Gastrocnemius medialis (tissue), 4 donors: Measurements from ENCODE around the gene PLAGL1. TPM values are rescaled to one million over a fixed set of nuclear protein-coding genes. Genes with fewer than 3 reads are reported as not detected.
"Not testable (repeated sequence)": the region's sequence is repeated elsewhere in the genome, so short reads cannot be mapped to it uniquely, and the experiment has no call there.

Experiments
- ATAC-seq, 2 donors: fragments of 150-250 bp; one replicate each; pipeline ENCODE4 v1.9.1; 2016
- DNase-seq, 2 donors: peaks; one replicate each; pipeline ENCODE4 v3.0.0-alpha.2; 2019
- H3K27ac ChIP-seq, 4 donors: fragments of 200-600 bp; sonication (generic); 1 replicate in 1 of 4; 2 replicates in 3 of 4; pipeline ENCODE4 v1.5.1; 2016 to 2018; ENCODE audit warnings: mild to moderate bottlenecking in 2 of 4, moderate library complexity in 1 of 4
- H3K27me3 ChIP-seq, 3 donors: fragments of 200-600 bp; sonication (generic) in 2 of 3; 1 replicate in 1 of 3; 2 replicates in 2 of 3; pipeline versions ENCODE4 v1.5.1 to v1.6.0; 2016 to 2019; ENCODE audit warnings: mild to moderate bottlenecking in 1 of 3, moderate library complexity in 1 of 3
- H3K36me3 ChIP-seq, 2 donors: fragments of 200-600 bp; sonication (generic) in 1 of 2; one replicate each; pipeline ENCODE4 v1.5.1; 2017 to 2018
- H3K4me1 ChIP-seq, 2 donors: fragments of 200-600 bp; sonication (generic) in 1 of 2; one replicate each; pipeline ENCODE4 v1.5.1; 2016 to 2017; ENCODE audit warnings: mild to moderate bottlenecking in 2 of 2
- H3K4me3 ChIP-seq, 4 donors: fragments of 200-600 bp; sonication (generic) in 3 of 4; 1 replicate in 1 of 4; 2 replicates in 3 of 4; pipeline ENCODE4 v1.5.1; 2016 to 2019; ENCODE audit warnings: mild to moderate bottlenecking in 2 of 4
- H3K9me3 ChIP-seq, 3 donors: fragments of 200-600 bp; sonication (generic) in 2 of 3; 1 replicate in 1 of 3; 2 replicates in 2 of 3; pipeline ENCODE4 v1.5.1; 2016 to 2019
- CTCF ChIP-seq, 5 experiments: fragments of 450-650 bp in 3 of 5; fragments of 200-600 bp in 2 of 5; sonication (generic) in 2 of 5; IDR thresholded peaks in 4 of 5; conservative IDR thresholded peaks in 1 of 5; 1 replicate in 4 of 5; 2 replicates in 1 of 5; pipeline ENCODE4 v1.5.1; 2016 to 2019; ENCODE audit warnings: antibody characterized with exemption in 5 of 5, mild to moderate bottlenecking in 3 of 5, moderate library complexity in 3 of 5
- POLR2A ChIP-seq, 2 donors: fragments of 450-650 bp; IDR thresholded peaks; one replicate each; pipeline ENCODE4 v1.6.1; 2017; ENCODE audit warnings: antibody characterized with exemption in 2 of 2, mild to moderate bottlenecking in 2 of 2, moderate library complexity in 2 of 2
- in situ Hi-C, 4 donors: fragments of 200-750 bp; cut with MboI; loops; one replicate each; pipeline versions ENCODE4 v1.15.0 to v1.8.0; 2017; ENCODE audit warnings: low sequenced_read_pairs in 4 of 4
- intact Hi-C: fragments of 100-400 bp; cut with DNase I; formaldehyde crosslinking; loops from one replicate; pipeline ENCODE4 v1.15.1; 2023; ENCODE audit warnings: low total_unique reads
- total RNA-seq, 4 donors: library from RNA; depleted of rRNA; stranded (reverse); fragments of >200 nt; gene quantifications; one replicate each; pipeline versions ENCODE4 v1.1.0 to v1.2.3, GENCODE V29; 2016

The PLAGL1 gene
- total RNA-seq, 4 donors from 2014 or later: 2.4 to 10.9 (median 3.8) TPM

DNA sequence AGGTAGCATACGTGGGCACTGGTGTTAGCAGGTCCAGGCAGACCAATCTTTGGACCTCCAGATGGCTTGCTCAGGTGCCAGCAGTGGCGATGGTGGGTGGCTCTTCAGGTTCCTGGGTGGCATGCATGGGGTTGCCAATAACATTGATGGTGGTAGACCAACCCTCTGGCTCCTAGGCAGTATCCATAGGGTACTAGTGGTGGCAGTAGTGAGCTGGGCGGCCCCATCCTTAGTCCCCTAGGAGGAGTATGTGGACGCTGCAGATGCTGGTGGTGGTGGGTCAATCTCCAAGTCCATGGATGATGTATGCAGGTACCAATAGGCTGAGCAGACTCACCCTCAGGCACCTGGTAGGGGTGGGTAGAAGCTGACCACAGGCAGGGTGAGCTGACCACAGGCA, 73.2 kb downstream of the PLAGL1 start:
- in situ Hi-C loops (loop anchor here in 1 of 4 donors (10.0 kb wide), 1 partner anchor 80 kb away; no protein-coding TSS in a partner anchor), intact Hi-C loops (no loop called here)
- Histone ChIP-seq H3K9me3 (no peaks in the 10 kb centered on the region), H3K27ac (no peak overlapping the region), H3K4me3 (no peak overlapping the region), H3K4me1 (no peaks in the 10 kb centered on the region), H3K27me3 (no peaks in the 10 kb centered on the region), H3K36me3 (no peaks in the 10 kb centered on the region)
- TF ChIP-seq CTCF (IDR thresholded peaks at IDR 0.05 in 4 of 5, conservative IDR thresholded peaks at IDR 0.05 in 1 of 5): no peak
- ATAC-seq (no peak), DNase-seq (no peak)

- no peaks in the 10 kb centered on the region for H3K4me1 ChIP-seq
- intact Hi-C loops (no loop called here), in situ Hi-C loops (loop anchor here in 1 of 4 donors (10.0 kb wide), 1 partner anchor 80 kb away; no protein-coding TSS in a partner anchor)
- ATAC-seq (no peak), DNase-seq (no peak)
- TF ChIP-seq POLR2A (IDR thresholded peaks at IDR 0.05): no peak
- TF ChIP-seq CTCF (IDR thresholded peaks at IDR 0.05 in 4 of 5, conservative IDR thresholded peaks at IDR 0.05 in 1 of 5): no peak
- H3K27me3 ChIP-seq: no peaks in the 10 kb centered on the region
- no peaks in the 10 kb centered on the region for H3K9me3 ChIP-seq
- no peak overlapping the region for H3K27ac ChIP-seq
- H3K36me3 ChIP-seq: no peaks in the 10 kb centered on the region
- H3K4me3 ChIP-seq: no peak overlapping the region
Observed at GRCh38 chr6:143934331-143934730, 73.7 kb downstream of the PLAGL1 start.

DNA sequence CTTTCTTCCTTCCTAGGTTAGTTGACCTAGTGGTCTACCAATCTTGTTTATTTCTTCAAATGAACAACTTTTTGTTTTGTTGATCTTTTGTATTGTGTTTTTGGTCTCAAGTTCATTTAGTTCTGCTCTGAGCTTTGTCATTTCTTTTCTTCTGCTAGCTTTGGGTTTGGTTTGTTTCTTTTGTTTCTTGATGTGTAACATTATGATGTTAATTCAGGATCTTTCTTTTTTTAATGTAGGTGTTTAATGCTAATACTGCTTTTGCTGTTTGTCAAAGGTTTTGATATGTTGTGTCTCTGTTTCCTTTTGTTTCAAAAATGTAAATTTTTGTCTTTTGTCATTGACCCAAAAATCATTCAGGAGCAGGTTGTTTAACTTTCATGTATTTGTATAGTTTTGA, 78.1 kb downstream of the PLAGL1 start:
- Histone ChIP-seq H3K4me1 (no peaks in the 10 kb centered on the region), H3K4me3 (no peak overlapping the region), H3K36me3 (no peaks in the 10 kb centered on the region), H3K27ac (no peak overlapping the region), H3K9me3 (no peaks in the 10 kb centered on the region), H3K27me3 (no peaks in the 10 kb centered on the region)
- in situ Hi-C loops (loop anchor here in 1 of 4 donors (10.0 kb wide), 1 partner anchor 85 kb away; no protein-coding TSS in a partner anchor), intact Hi-C loops (no loop called here)
- TF ChIP-seq CTCF (IDR thresholded peaks at IDR 0.05 in 4 of 5, conservative IDR thresholded peaks at IDR 0.05 in 1 of 5) (no peak), POLR2A (IDR thresholded peaks at IDR 0.05) (no peak)
- ATAC-seq (no peak), DNase-seq (no peak)

- H3K9me3 ChIP-seq: no peaks in the 10 kb centered on the region
- H3K4me3 ChIP-seq: no peak overlapping the region
- DNase-seq: no peak
- H3K27me3 ChIP-seq: no peaks in the 10 kb centered on the region
- no peak for TF ChIP-seq POLR2A (IDR thresholded peaks at IDR 0.05)
- no peak for TF ChIP-seq CTCF (IDR thresholded peaks at IDR 0.05 in 4 of 5, conservative IDR thresholded peaks at IDR 0.05 in 1 of 5)
- H3K4me1 ChIP-seq: no peaks in the 10 kb centered on the region
- intact Hi-C loops (no loop called here), in situ Hi-C loops (no loop called here)
- no peak overlapping the region for H3K27ac ChIP-seq
- ATAC-seq: no peak
- no peaks in the 10 kb centered on the region for H3K36me3 ChIP-seq
Observed at GRCh38 chr6:143928853-143929252, 79.2 kb downstream of the PLAGL1 start.

DNA sequence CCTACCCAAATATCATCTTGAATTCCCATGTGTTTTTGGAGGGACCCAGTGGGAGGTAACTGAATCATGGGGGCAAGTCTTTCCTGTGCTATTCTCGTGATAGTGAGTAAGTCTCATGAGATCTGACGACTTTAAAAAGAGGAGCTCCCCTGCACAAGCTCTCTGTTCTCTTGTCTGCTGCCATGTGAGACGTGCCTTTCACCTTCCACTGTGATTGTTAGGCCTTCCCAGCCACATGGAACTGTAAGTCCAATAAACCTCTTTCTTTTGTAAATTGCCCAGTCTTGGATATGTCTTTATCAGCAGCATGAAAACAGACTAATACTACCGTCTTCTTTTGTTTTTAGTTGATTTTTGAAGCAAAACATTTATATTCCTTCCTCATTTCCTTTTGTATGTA, 91.0 kb downstream of the PLAGL1 start:
- ATAC-seq, DNase-seq, H3K4me3 ChIP-seq, intact Hi-C loops, H3K36me3 ChIP-seq, H3K4me1 ChIP-seq, in situ Hi-C loops, H3K27ac ChIP-seq, H3K27me3 ChIP-seq, H3K9me3 ChIP-seq: not testable (repeated sequence)
